Measurements from ENCODE around the gene MED9.

DNA sequence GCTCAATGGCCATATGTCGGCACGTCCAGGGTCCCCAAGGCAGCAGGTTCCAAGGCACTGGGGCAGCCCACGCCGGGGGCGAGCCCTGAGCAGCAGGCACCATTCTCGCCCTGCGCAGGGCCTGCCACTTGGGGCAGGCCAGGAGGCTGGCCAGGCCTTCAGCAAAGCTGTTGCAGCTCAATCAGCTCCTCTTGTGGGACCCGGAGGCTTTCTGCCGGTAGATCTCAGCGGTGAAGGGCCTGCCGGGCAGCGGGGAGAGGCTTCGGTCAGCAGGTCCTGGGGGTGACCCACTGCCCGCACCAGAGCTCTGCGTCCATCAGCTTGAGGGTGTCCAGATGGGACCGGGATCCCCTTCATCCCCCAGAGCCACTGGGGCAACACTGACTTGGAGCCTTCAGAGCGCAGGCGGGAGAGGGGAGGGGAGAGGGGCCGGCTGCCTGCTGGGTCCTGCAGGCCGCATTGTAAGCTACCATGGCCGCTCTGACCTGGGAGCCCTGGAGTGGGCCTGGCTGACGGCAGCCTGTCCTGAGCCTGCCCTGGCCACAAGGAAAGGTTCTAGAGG, 28.9 kb downstream of the MED9 start:
- TF ChIP-seq, protein P1, sequence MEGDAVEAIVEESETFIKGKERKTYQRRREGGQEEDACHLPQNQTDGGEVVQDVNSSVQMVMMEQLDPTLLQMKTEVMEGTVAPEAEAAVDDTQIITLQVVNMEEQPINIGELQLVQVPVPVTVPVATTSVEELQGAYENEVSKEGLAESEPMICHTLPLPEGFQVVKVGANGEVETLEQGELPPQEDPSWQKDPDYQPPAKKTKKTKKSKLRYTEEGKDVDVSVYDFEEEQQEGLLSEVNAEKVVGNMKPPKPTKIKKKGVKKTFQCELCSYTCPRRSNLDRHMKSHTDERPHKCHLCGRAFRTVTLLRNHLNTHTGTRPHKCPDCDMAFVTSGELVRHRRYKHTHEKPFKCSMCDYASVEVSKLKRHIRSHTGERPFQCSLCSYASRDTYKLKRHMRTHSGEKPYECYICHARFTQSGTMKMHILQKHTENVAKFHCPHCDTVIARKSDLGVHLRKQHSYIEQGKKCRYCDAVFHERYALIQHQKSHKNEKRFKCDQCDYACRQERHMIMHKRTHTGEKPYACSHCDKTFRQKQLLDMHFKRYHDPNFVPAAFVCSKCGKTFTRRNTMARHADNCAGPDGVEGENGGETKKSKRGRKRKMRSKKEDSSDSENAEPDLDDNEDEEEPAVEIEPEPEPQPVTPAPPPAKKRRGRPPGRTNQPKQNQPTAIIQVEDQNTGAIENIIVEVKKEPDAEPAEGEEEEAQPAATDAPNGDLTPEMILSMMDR (IDR thresholded peaks at IDR 0.05) = no peak
- TF ChIP-seq CHD2 (IDR thresholded peaks at IDR 0.05; ENCODE audit: low read length, partially characterized antibody) (no peak), RCOR1 (IDR thresholded peaks at IDR 0.05; ENCODE audit: low read length) (no peak), GABPA (IDR thresholded peaks at IDR 0.05; ENCODE audit: low read depth) (no peak)
- TF ChIP-seq, protein P2, sequence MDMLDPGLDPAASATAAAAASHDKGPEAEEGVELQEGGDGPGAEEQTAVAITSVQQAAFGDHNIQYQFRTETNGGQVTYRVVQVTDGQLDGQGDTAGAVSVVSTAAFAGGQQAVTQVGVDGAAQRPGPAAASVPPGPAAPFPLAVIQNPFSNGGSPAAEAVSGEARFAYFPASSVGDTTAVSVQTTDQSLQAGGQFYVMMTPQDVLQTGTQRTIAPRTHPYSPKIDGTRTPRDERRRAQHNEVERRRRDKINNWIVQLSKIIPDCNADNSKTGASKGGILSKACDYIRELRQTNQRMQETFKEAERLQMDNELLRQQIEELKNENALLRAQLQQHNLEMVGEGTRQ (IDR thresholded peaks at IDR 0.05; ENCODE audit: borderline replicate concordance, low read depth, low read length) = no peak
